Endothelial cell of umbilical vein (primary cell): Measurements from ENCODE around the gene OSBPL6. TPM values are rescaled to one million over a fixed set of nuclear protein-coding genes. Genes with fewer than 3 reads are reported as not detected.

Experiments used
- BruUV-seq: library from RNA; stranded (reverse); fragments of 400-500 nt; replicated peaks from 2 replicates; lab custom pipeline; 2021; lab: Mats Ljungman, UMichigan
- CTCF ChIA-PET: fragments of 300-600, 350-600 bp; sonication (Branson Sonifier 250); formaldehyde crosslinking; loops from one replicate; lab custom pipeline; 2021; ENCODE audit warnings: antibody characterized with exemption, inconsistent platforms; lab: Charles Lee
- POLR2A ChIA-PET: fragments of 300-600, 350-600 bp; sonication (Branson Sonifier 250); formaldehyde crosslinking; loops from one replicate; lab custom pipeline; 2021; ENCODE audit warnings: antibody characterized with exemption, inconsistent platforms; lab: Charles Lee
- DNase-seq: peaks from one replicate; pipeline ENCODE4 v3.0.0-alpha.2; 2011; ENCODE audit warnings: low read depth, low spot score
- FAIRE-seq: peaks from 2 replicates; lab custom pipeline; 2011; peaks lifted over from hg19 to GRCh38; lab: Jason Lieb, UNC
- H2AFZ ChIP-seq: 2 replicates; pipeline ENCODE4 v1.6.0; 2012; ENCODE audit warnings: low read depth, low read length, control low read depth, inconsistent platforms
- H3K27ac ChIP-seq: 2 replicates; pipeline ENCODE4 v1.5.1; 2011; ENCODE audit warnings: low read depth, mild to moderate bottlenecking, control low read depth, low read length, moderate library complexity; ENCODE audit not compliant: insufficient read depth
- H3K27me3 ChIP-seq, 2 experiments: 2 replicates each; pipeline versions ENCODE4 v1.6.0 to v1.6.1; 2011; ENCODE audit warnings: low read length in 2 of 2, mixed read lengths in 1 of 2; ENCODE audit not compliant: control insufficient read depth in 2 of 2, insufficient read depth in 2 of 2
- H3K36me3 ChIP-seq, 2 experiments: 2 replicates in 1 of 2; 3 replicates in 1 of 2; pipeline ENCODE4 v1.5.1; 2011; ENCODE audit warnings: low read length in 2 of 2, mild to moderate bottlenecking in 1 of 2, moderate library complexity in 1 of 2; ENCODE audit not compliant: control insufficient read depth in 2 of 2, insufficient read depth in 2 of 2; ENCODE audit errors: extremely low read depth in 1 of 2
- H3K4me1 ChIP-seq: 3 replicates; pipeline ENCODE4 v1.5.1; 2011; ENCODE audit warnings: mild to moderate bottlenecking, low read length; ENCODE audit not compliant: control insufficient read depth, insufficient read depth; ENCODE audit errors: extremely low read depth
- H3K4me2 ChIP-seq: 2 replicates; pipeline ENCODE4 v1.6.1; 2011; ENCODE audit warnings: low read length, control low read depth, mixed read lengths; ENCODE audit not compliant: insufficient read depth
- H3K4me3 ChIP-seq, 3 experiments: fragments of 200-600 bp in 1 of 3; sonication (generic), shearing (Covaris generic) in 1 of 3; replicated peaks in 1 of 3; 2 replicates each; pipeline ENCODE4 v1.5.1; 2011 to 2016; ENCODE audit warnings: control low read depth in 3 of 3, low read length in 3 of 3, mild to moderate bottlenecking in 2 of 3, inconsistent platforms in 1 of 3, low read depth in 1 of 3, moderate library complexity in 1 of 3; ENCODE audit not compliant: insufficient read depth in 1 of 3
- H3K79me2 ChIP-seq: 2 replicates; pipeline ENCODE4 v1.6.0; 2012; ENCODE audit warnings: low read length, inconsistent platforms; ENCODE audit not compliant: control insufficient read depth, insufficient read depth
- H3K9ac ChIP-seq: replicated peaks from 2 replicates; pipeline ENCODE3; 2011; ENCODE audit warnings: low read length, control low read depth; ENCODE audit not compliant: insufficient read depth; ENCODE audit errors: extremely low read depth
- H3K9me1 ChIP-seq: replicated peaks from 3 replicates; pipeline ENCODE4 v1.6.0; 2011; ENCODE audit warnings: mild to moderate bottlenecking, low read length; ENCODE audit not compliant: control insufficient read depth, insufficient read depth; ENCODE audit errors: extremely low read depth
- H3K9me3 ChIP-seq: replicated peaks from 2 replicates; pipeline ENCODE4 v1.5.1; 2012; ENCODE audit warnings: low read length, inconsistent platforms; ENCODE audit not compliant: control insufficient read depth, insufficient read depth
- H4K20me1 ChIP-seq: replicated peaks from 2 replicates; pipeline ENCODE3; 2011; ENCODE audit warnings: mild to moderate bottlenecking, low read length; ENCODE audit not compliant: control insufficient read depth, insufficient read depth; ENCODE audit errors: extremely low read depth
- EZH2 ChIP-seq: IDR thresholded peaks from 2 replicates; pipeline ENCODE4 v1.6.1; 2012; ENCODE audit warnings: borderline replicate concordance, low read depth, mild to moderate bottlenecking, moderate library complexity, low read length, inconsistent platforms; ENCODE audit not compliant: severe bottlenecking
- FOS ChIP-seq: IDR thresholded peaks from 2 replicates; pipeline ENCODE4 v1.6.1; 2011; ENCODE audit warnings: mild to moderate bottlenecking, low read length, moderate library complexity, borderline replicate concordance; ENCODE audit not compliant: insufficient read depth
- GATA2 ChIP-seq: IDR thresholded peaks from 2 replicates; pipeline ENCODE4 v1.7.0; 2011; ENCODE audit warnings: low read depth, mild to moderate bottlenecking, moderate library complexity, mixed read lengths, low read length; ENCODE audit not compliant: insufficient read length, insufficient read depth
- JUN ChIP-seq: IDR thresholded peaks from 2 replicates; pipeline ENCODE4 v1.6.1; 2011; ENCODE audit warnings: borderline replicate concordance, low read depth; ENCODE audit not compliant: insufficient read length, insufficient read depth
- MYC ChIP-seq: IDR thresholded peaks from one replicate; pipeline ENCODE4 v1.6.1; 2011; ENCODE audit warnings: mild to moderate bottlenecking, low read depth, low read length
- POLR2A ChIP-seq: IDR thresholded peaks from 2 replicates; pipeline ENCODE4 v1.6.1; 2012; ENCODE audit warnings: low read depth, mild to moderate bottlenecking, control low read depth, low read length
- POLR2AphosphoS5 ChIP-seq: IDR thresholded peaks from 2 replicates; pipeline ENCODE4 v1.6.1; 2012; ENCODE audit warnings: low read depth, mild to moderate bottlenecking, control low read depth, low read length, moderate library complexity; ENCODE audit not compliant: insufficient read depth
- dilution Hi-C: fragments of 300-500 bp; cut with MboI; formaldehyde crosslinking; loops from one replicate; pipeline ENCODE4 v1.15.0; 2019; ENCODE audit warnings: low sequenced_read_pairs; ENCODE audit not compliant: extremely low pct_ligation_motif_present
- intact Hi-C: fragments of 100-400 bp; cut with micrococcal nuclease; formaldehyde crosslinking; loops from one replicate; pipeline ENCODE4 v1.10.0; 2022
- polyA plus RNA-seq, 4 experiments: library from polyadenylated mRNA; depleted of rRNA in 3 of 4; stranded (reverse) in 3 of 4; unstranded in 1 of 4; fragments of >200 nt; gene quantifications; 2 replicates each; pipeline versions ENCODE4 v1.2.1 to v1.2.3, GENCODE V29; 2011 to 2012; ENCODE audit warnings: missing spikeins in 1 of 4
- total RNA-seq: library from RNA; stranded (reverse); gene quantifications from 2 replicates; pipeline ENCODE4 v1.2.3, GENCODE V29; 2021
- TF ChIP-seq, protein P1 (sequence below): IDR thresholded peaks from 2 replicates; pipeline ENCODE4 v1.6.1; 2011; ENCODE audit not compliant: insufficient read depth, insufficient read length
- TF ChIP-seq, protein P2 (sequence below), 2 donors: IDR thresholded peaks; 1 replicate in 1 of 2; 2 replicates in 1 of 2; pipeline ENCODE4 v1.5.1; 2011; ENCODE audit warnings: low read length in 2 of 2, mild to moderate bottlenecking in 2 of 2, moderate library complexity in 2 of 2, control low read depth in 1 of 2, inconsistent platforms in 1 of 2, low read depth in 1 of 2; ENCODE audit not compliant: insufficient read depth in 1 of 2; ENCODE audit errors: extremely low read depth in 1 of 2

The OSBPL6 gene
- total and polyA plus RNA-seq, 2 donors (not counting 3 experiments of a cell fraction or from before 2014, with no cell fraction given): 1.5 to 2.3 TPM

DNA sequence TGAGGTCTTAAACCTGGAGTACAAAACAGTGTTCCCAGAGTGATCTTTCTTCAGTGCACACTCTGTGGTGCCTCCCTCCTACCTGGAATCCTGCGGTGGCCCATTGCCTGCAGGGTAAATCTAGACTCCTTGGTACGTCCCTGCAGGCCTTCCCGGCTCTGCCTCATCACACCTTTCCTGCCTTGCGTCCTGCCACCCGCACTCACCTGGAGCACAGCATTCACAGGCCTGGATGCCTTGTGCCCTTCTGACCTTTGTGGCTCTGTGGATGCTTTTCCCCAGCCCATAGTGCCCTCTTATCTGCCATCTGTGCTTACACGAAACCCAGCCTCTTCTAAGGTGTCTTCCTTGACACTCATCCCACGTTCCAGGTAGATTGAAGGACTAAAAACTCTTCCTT is 194.0 kb downstream of the OSBPL6 start:
- Histone ChIP-seq H4K20me1 (no peaks in the 10 kb centered on the region), H3K4me3 (no peak overlapping the region), H3K79me2 (no peaks in the 10 kb centered on the region), H3K9me1 (no peaks in the 10 kb centered on the region), H3K27ac (no peak overlapping the region), H3K9ac (no peak overlapping the region), H3K27me3 (no peaks in the 10 kb centered on the region), H3K4me2 (no peak overlapping the region), H3K4me1 (peaks cover 9% of the 10 kb centered on the region), H2AFZ (no peak overlapping the region), H3K36me3 (no peaks in the 10 kb centered on the region), H3K9me3 (no peaks in the 10 kb centered on the region)
- TF ChIP-seq, protein P1, sequence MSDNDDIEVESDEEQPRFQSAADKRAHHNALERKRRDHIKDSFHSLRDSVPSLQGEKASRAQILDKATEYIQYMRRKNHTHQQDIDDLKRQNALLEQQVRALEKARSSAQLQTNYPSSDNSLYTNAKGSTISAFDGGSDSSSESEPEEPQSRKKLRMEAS: no peak
- intact Hi-C loops (loop anchor here (2.0 kb wide), 1 partner anchor 65 kb away; no protein-coding TSS in a partner anchor), dilution Hi-C loops (no loop called here)
- ChIA-PET POLR2A (no interaction called here), CTCF (no interaction called here)
- DNase-seq (no peak), FAIRE-seq (no peak)
- BruUV-seq: no TSS peak

DNA sequence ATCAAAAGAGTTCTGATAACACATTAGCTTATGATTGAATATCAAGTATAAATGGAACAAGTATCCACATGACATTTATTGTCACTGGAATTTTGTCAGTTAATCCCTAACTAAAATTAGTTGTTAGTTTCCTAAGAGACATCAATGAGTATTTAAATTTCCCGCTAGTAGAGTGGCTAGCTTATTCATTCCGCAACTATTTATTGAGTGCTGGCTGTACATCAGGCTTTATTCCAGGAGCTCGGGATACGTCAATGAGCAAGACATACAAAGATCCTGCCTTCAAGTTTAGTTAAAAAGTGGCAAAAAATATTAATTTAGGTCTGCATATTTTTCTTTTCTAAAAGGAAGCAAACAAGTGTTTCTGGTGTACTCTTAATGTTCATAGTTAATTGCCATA is 197.4 kb downstream of the OSBPL6 start:
- intact Hi-C loops: no loop called here
- H4K20me1 ChIP-seq: no peaks in the 10 kb centered on the region
- no TSS peak for BruUV-seq
- dilution Hi-C loops: no loop called here
- H3K79me2 ChIP-seq: no peaks in the 10 kb centered on the region
- ChIA-PET POLR2A (no interaction called here), CTCF (interaction anchor here (0.8 to 4.2 kb wide), 7 partner anchors 8 to 260 kb away, joined by 3 to 31 read pairs (median 4); no protein-coding TSS in a partner anchor)
- H3K36me3 ChIP-seq: no peaks in the 10 kb centered on the region
- no peaks in the 10 kb centered on the region for H3K27me3 ChIP-seq
- no peak for DNase-seq
- no peak overlapping the region for H3K27ac ChIP-seq
- H3K4me3 ChIP-seq: no peak overlapping the region
- no peaks in the 10 kb centered on the region for H3K9me3 ChIP-seq
- no peak overlapping the region for H2AFZ ChIP-seq
- H3K9me1 ChIP-seq: no peaks in the 10 kb centered on the region
- H3K4me1 ChIP-seq: peaks cover 7% of the 10 kb centered on the region
- no peak overlapping the region for H3K4me2 ChIP-seq
- no peak for FAIRE-seq
- TF ChIP-seq FOS (no peak), EZH2 (no peak), POLR2A (no peak), POLR2AphosphoS5 (no peak), JUN (no peak), MYC (no peak), GATA2 (no peak)
- TF ChIP-seq, protein P2, sequence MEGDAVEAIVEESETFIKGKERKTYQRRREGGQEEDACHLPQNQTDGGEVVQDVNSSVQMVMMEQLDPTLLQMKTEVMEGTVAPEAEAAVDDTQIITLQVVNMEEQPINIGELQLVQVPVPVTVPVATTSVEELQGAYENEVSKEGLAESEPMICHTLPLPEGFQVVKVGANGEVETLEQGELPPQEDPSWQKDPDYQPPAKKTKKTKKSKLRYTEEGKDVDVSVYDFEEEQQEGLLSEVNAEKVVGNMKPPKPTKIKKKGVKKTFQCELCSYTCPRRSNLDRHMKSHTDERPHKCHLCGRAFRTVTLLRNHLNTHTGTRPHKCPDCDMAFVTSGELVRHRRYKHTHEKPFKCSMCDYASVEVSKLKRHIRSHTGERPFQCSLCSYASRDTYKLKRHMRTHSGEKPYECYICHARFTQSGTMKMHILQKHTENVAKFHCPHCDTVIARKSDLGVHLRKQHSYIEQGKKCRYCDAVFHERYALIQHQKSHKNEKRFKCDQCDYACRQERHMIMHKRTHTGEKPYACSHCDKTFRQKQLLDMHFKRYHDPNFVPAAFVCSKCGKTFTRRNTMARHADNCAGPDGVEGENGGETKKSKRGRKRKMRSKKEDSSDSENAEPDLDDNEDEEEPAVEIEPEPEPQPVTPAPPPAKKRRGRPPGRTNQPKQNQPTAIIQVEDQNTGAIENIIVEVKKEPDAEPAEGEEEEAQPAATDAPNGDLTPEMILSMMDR (IDR thresholded peaks at IDR 0.05; ENCODE audit: extremely low read depth in 1 of 2, insufficient read depth in 1 of 2, low read depth in 1 of 2, low read length in 2 of 2): no peak
- TF ChIP-seq, protein P1: no peak
- H3K9ac ChIP-seq: no peak overlapping the region
